ENCODE results near the gene ANKS1A. TPM values are rescaled to one million over a fixed set of nuclear protein-coding genes. Genes with fewer than 3 reads are reported as not detected.

ANKS1A gene
- total RNA-seq, 1 experiment from 2014 or later, result 35.0 TPM

DNA sequence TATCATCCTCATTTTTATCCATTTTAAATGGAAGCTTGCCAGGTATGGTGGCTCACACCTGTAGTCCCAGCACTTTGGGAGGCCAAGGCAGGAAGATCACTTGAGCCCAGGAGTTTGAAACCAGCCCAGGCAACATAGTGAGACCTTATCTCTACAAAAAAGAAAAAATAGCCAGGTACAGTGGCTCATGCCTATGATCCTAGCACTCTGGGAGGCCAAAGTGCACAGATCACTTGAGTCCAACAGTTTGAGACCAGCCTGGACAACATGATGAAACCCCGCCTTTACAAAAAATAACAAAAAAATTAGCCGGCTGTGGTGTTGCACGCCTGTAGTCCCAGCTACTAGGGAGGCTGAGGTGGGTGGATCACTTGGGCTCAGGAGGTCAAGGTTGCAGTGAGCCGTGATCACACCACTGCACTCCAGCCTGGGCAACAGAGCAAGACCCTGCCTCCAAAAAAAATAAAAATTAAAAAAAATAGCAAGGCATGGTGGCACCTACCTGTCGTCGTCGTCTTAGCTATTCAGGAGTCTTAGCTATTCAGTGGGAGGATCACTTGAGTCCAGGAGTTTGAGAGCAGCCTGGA, 163.0 kb downstream of the ANKS1A start (continued):
- TF ChIP-seq, protein P1, sequence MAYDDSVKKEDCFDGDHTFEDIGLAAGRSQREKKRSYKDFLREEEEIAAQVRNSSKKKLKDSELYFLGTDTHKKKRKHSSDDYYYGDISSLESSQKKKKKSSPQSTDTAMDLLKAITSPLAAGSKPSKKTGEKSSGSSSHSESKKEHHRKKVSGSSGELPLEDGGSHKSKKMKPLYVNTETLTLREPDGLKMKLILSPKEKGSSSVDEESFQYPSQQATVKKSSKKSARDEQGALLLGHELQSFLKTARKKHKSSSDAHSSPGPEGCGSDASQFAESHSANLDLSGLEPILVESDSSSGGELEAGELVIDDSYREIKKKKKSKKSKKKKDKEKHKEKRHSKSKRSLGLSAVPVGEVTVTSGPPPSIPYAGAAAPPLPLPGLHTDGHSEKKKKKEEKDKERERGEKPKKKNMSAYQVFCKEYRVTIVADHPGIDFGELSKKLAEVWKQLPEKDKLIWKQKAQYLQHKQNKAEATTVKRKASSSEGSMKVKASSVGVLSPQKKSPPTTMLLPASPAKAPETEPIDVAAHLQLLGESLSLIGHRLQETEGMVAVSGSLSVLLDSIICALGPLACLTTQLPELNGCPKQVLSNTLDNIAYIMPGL (CRISPR knock-in tag; IDR thresholded peaks at IDR 0.05), result no peak
- TF ChIP-seq FOXJ3 (CRISPR knock-in tag; IDR thresholded peaks at IDR 0.05; ENCODE audit: borderline replicate concordance), result no peak
- TF ChIP-seq, protein P2, sequence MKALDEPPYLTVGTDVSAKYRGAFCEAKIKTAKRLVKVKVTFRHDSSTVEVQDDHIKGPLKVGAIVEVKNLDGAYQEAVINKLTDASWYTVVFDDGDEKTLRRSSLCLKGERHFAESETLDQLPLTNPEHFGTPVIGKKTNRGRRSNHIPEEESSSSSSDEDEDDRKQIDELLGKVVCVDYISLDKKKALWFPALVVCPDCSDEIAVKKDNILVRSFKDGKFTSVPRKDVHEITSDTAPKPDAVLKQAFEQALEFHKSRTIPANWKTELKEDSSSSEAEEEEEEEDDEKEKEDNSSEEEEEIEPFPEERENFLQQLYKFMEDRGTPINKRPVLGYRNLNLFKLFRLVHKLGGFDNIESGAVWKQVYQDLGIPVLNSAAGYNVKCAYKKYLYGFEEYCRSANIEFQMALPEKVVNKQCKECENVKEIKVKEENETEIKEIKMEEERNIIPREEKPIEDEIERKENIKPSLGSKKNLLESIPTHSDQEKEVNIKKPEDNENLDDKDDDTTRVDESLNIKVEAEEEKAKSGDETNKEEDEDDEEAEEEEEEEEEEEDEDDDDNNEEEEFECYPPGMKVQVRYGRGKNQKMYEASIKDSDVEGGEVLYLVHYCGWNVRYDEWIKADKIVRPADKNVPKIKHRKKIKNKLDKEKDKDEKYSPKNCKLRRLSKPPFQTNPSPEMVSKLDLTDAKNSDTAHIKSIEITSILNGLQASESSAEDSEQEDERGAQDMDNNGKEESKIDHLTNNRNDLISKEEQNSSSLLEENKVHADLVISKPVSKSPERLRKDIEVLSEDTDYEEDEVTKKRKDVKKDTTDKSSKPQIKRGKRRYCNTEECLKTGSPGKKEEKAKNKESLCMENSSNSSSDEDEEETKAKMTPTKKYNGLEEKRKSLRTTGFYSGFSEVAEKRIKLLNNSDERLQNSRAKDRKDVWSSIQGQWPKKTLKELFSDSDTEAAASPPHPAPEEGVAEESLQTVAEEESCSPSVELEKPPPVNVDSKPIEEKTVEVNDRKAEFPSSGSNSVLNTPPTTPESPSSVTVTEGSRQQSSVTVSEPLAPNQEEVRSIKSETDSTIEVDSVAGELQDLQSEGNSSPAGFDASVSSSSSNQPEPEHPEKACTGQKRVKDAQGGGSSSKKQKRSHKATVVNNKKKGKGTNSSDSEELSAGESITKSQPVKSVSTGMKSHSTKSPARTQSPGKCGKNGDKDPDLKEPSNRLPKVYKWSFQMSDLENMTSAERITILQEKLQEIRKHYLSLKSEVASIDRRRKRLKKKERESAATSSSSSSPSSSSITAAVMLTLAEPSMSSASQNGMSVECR (CRISPR knock-in tag; IDR thresholded peaks at IDR 0.05; ENCODE audit: borderline replicate concordance), result no peak
- no peak for TF ChIP-seq JAZF1 (CRISPR knock-in tag; IDR thresholded peaks at IDR 0.05)

DNA sequence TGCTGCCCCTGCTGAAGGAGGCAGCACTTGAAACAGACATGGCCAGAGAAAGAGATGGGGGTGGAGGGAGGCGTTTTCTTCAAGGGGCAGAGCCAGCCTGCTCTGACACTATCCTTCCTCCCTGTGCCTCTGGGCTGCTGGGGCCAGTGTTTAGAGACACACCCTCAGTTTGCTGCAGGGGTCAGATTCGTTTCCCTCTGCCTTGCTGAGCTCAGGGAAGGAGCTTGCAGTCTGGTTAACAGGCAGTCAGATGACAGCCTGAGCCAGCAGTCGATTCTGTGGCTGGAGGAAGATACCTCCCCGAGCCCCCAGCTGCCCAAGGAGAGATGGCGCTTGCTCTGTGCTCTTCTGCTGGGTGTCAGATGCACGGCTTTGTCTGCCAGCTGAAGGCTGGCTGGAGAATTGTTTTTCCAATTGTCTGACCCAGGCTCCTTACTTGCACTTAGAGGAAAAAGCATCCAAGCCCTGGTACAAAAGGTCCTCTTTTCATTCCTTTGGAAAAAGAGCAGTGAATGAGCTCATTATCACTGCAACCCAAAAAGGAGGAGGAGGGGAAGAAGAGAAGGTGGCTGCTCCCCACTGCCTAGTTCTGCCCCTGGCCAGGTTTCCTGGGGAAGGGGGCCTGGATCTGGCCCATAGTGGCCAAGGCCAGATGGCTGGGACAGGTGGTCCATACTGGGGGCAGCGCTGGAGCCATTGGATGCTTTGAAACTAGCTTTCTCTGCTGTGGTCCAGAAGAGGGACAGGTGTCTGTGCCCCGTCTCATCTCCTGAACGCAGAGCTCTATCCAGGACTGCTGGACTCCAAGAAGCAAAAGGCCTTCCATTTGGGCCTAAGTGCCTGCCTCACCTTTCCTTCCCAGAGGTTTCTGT, 163.9 kb downstream of the ANKS1A start:
- ATAC-seq (no peak), DNase-seq (ENCODE audit: low spot score) (peak; percentile 7)
- H3K9me3 Mint-ChIP-seq, result no peaks in the 10 kb centered on the region
- POLR2A ChIA-PET, result interaction anchor here (0.7 kb wide), 1 partner anchor 60 kb away, joined by 4 read pairs; no protein-coding TSS in a partner anchor
- peaks cover 11% of the 10 kb centered on the region; the same call in 1 of the 2 replicates for H3K36me3 Mint-ChIP-seq
- H3K4me3 Mint-ChIP-seq, result no peak overlapping the region
- TF ChIP-seq NR3C1 (CRISPR knock-in tag; conservative IDR thresholded peaks at IDR 0.05; ENCODE audit: low read depth) (no peak), CREB1 (CRISPR knock-in tag; IDR thresholded peaks at IDR 0.05) (no peak), ZNF121 (CRISPR knock-in tag; IDR thresholded peaks at IDR 0.05) (no peak)
- TF ChIP-seq, protein P3, sequence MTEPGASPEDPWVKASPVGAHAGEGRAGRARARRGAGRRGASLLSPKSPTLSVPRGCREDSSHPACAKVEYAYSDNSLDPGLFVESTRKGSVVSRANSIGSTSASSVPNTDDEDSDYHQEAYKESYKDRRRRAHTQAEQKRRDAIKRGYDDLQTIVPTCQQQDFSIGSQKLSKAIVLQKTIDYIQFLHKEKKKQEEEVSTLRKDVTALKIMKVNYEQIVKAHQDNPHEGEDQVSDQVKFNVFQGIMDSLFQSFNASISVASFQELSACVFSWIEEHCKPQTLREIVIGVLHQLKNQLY (CRISPR knock-in tag; IDR thresholded peaks at IDR 0.05), result no peak
- H3K27me3 Mint-ChIP-seq (ENCODE audit: low read depth), result no peaks in the 10 kb centered on the region
- H3K4me1 Mint-ChIP-seq, result no peaks in the 10 kb centered on the region
- CTCF ChIA-PET, result interaction anchor here (0.7 to 1.5 kb wide), 6 partner anchors 16 to 188 kb away, joined by 3 to 8 read pairs (median 4); no protein-coding TSS in a partner anchor
- H3K27ac Mint-ChIP-seq, result no peak overlapping the region

GRCh38 chr6:35053701-35054100, 164.6 kb downstream of the ANKS1A start:
- H3K4me1 Mint-ChIP-seq, result peaks cover 2% of the 10 kb centered on the region; the same call in 1 of the 2 replicates
- ChIA-PET CTCF (interaction anchor here (1.0 to 1.2 kb wide), 2 partner anchors 30 to 187 kb away, joined by 3 to 4 read pairs; no protein-coding TSS in a partner anchor), POLR2A (no interaction called here)
- DNase-seq (ENCODE audit: low spot score) (peak; percentile 3), ATAC-seq (no peak)
- no peak overlapping the region for H3K27ac Mint-ChIP-seq
- no peak overlapping the region for H3K4me3 Mint-ChIP-seq
- H3K9me3 Mint-ChIP-seq, result no peaks in the 10 kb centered on the region
- TF ChIP-seq HMGA2 (CRISPR knock-in tag; IDR thresholded peaks at IDR 0.05), result no peak
- TF ChIP-seq, protein P4, sequence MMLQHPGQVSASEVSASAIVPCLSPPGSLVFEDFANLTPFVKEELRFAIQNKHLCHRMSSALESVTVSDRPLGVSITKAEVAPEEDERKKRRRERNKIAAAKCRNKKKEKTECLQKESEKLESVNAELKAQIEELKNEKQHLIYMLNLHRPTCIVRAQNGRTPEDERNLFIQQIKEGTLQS (CRISPR knock-in tag; conservative IDR thresholded peaks at IDR 0.05), result no peak
- no peak for TF ChIP-seq JAZF1 (CRISPR knock-in tag; IDR thresholded peaks at IDR 0.05)
- TF ChIP-seq, protein P5, sequence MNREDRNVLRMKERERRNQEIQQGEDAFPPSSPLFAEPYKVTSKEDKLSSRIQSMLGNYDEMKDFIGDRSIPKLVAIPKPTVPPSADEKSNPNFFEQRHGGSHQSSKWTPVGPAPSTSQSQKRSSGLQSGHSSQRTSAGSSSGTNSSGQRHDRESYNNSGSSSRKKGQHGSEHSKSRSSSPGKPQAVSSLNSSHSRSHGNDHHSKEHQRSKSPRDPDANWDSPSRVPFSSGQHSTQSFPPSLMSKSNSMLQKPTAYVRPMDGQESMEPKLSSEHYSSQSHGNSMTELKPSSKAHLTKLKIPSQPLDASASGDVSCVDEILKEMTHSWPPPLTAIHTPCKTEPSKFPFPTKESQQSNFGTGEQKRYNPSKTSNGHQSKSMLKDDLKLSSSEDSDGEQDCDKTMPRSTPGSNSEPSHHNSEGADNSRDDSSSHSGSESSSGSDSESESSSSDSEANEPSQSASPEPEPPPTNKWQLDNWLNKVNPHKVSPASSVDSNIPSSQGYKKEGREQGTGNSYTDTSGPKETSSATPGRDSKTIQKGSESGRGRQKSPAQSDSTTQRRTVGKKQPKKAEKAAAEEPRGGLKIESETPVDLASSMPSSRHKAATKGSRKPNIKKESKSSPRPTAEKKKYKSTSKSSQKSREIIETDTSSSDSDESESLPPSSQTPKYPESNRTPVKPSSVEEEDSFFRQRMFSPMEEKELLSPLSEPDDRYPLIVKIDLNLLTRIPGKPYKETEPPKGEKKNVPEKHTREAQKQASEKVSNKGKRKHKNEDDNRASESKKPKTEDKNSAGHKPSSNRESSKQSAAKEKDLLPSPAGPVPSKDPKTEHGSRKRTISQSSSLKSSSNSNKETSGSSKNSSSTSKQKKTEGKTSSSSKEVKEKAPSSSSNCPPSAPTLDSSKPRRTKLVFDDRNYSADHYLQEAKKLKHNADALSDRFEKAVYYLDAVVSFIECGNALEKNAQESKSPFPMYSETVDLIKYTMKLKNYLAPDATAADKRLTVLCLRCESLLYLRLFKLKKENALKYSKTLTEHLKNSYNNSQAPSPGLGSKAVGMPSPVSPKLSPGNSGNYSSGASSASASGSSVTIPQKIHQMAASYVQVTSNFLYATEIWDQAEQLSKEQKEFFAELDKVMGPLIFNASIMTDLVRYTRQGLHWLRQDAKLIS (CRISPR knock-in tag; IDR thresholded peaks at IDR 0.05; ENCODE audit: borderline replicate concordance), result no peak
- TF ChIP-seq IRF2 (CRISPR knock-in tag; IDR thresholded peaks at IDR 0.05; ENCODE audit: borderline replicate concordance, low read depth), result no peak
- TF ChIP-seq NFATC4 (CRISPR knock-in tag; IDR thresholded peaks at IDR 0.05), result no peak
- no peak for TF ChIP-seq ERG (CRISPR knock-in tag; IDR thresholded peaks at IDR 0.05)
- TF ChIP-seq JUN (CRISPR knock-in tag; IDR thresholded peaks at IDR 0.05), result no peak
- no peak for TF ChIP-seq OVOL2 (CRISPR knock-in tag; IDR thresholded peaks at IDR 0.05; ENCODE audit: borderline replicate concordance)
- no peak for TF ChIP-seq ZNF263 (CRISPR knock-in tag; IDR thresholded peaks at IDR 0.05; ENCODE audit: low read depth)
- H3K36me3 Mint-ChIP-seq, result peaks cover 13% of the 10 kb centered on the region
- no peaks in the 10 kb centered on the region for H3K27me3 Mint-ChIP-seq (ENCODE audit: low read depth)

All from WTC11 (cell line).